NCI-H2196 (cell line): Measurements from ENCODE around the gene SFXN1.

ENCODE experiments used
- DNase-seq: peaks from one replicate; lab custom pipeline; 2025; ENCODE audit not compliant: unreplicated experiment; lab: John Stamatoyannopoulos, UW

Gene SFXN1

GRCh38 chr5:175535796-175536195 is 57.4 kb downstream of the SFXN1 start:
- DNase-seq = no peak

DNA sequence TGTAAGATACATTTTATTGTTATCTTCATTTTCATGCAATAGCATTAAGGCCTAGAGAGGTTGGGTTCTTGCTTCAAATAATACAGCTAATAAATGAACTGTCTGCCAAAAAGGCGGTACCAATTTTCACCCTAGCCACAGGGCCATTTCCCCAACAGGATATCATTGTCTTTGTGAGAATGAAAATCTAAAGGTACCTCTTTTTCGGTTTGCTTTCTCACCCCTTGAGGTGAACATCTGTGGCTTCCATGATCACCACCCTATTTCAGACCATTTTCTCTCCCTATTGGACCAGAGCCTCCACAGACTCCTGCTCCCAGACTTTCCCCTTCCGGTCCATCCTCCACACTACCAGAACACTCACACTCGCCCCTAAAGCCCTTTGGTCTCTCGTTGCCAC is 60.2 kb downstream of the SFXN1 start:
- no peak for DNase-seq

DNA sequence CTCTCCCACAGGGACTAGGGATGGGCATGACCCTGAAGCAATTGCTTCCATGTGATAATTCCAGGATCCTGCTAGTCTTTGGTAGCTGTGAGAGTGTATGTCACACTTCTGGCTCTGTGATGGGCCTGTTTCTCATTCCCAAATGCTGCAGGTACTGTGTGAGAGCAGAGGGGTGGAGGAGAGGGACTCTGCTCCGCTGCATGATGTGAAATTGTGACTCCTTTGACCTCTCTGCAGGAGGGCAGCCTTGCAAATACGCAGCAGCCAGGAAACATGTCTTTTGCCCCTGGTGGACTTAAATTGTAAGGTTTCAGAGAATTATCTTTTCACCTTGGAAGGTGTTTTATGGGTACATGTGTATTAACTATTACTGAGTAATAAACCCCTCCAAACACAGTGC is 61.6 kb downstream of the SFXN1 start:
- no peak for DNase-seq

DNA sequence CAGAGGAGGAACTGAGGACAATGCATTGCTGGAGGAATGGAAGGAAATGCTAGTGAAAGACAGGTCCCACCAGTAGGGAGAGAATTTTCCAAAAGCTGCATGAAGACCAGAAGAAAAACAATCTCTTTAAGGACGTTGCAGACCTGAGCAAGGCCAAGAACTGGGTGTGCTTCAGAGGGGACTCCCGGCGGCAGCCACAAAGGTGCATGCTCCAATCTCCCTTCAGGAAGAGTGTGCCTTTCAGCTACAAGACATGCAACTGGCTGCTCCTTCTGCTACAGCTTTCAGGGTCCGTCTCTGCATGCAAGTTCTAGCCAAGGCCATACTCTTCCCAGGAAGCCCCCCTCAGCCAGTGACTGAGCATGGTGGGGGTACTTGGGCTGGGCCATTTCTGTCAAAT is 62.9 kb downstream of the SFXN1 start:
- no peak for DNase-seq

DNA sequence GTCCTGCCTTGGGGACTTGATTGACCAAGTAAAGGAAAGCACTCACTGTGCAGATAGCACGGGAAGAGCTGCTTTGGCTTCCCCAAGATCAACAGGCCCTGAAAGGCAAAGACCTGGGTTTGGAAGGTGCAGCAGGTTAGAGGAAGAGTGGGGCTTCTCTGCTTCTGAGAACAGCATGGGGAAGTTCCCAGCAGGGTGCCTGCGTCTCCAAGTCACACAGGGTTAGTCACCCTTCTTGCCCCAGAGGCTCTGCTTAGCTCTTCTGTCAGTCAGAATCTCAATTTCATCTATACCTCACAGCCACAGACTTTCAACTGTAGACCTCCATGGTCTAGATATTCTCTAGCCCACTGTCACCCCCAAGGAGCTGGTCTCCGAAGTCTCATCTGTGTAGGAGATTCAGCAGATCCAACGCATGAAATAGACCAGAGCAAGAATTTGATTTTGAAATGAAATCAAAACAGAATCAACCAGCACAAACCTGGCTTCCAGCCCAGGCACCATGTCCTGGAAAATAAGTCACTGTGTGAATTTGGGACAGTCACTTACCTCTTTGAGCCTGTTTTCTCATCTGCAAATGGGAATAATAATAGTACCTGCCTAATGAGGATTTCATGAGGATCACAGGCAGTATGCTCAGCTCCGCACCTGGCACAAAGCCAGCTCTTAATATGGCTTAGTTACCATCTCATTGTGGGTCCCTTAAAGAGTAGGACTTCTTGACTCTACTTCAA is 64.0 kb downstream of the SFXN1 start:
- no peak for DNase-seq

GRCh38 chr5:175542966-175543235 is 64.5 kb downstream of the SFXN1 start:
- no peak for DNase-seq

- no peak for DNase-seq
Measured at GRCh38 chr5:175544108-175544511, 65.8 kb downstream of the SFXN1 start.

DNA sequence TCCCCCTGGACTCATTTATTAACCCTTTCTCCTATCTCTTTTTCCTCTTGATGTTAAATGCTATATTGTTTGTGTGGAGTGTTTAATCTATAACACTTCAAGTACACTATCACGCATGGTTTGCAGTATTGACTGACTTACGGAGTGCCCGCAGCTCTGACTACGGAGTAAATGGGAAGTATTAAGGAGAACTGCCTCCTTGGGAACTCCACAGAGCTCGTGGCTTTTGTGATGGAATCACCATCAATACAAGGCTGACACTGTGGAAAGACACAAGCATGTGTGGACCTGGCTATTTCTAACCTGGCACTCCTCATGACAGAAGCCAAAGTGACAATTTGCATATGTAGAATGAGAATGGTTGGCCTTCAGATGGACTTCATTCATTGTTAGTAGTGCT is 66.2 kb downstream of the SFXN1 start:
- DNase-seq = no peak

DNA sequence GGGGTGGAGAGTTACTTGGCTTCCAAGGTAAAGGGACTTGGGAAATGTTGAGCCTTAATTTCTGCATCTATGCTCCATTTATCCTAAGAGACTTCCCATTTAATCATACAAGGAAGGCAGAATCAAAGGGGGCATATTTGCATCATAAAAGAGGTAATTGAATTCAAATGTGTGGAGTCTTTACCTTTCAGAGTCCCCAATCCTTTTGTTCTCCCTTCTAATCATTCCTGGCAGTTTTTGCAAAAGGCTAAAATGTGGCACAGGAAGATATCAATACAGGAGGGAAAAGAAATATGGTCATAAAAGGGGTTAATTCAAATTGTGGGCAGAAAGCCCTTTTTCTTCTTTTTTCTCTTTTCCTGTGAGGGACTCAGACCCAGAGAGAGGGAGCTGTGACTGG is 69.5 kb downstream of the SFXN1 start:
- no peak for DNase-seq

DNA sequence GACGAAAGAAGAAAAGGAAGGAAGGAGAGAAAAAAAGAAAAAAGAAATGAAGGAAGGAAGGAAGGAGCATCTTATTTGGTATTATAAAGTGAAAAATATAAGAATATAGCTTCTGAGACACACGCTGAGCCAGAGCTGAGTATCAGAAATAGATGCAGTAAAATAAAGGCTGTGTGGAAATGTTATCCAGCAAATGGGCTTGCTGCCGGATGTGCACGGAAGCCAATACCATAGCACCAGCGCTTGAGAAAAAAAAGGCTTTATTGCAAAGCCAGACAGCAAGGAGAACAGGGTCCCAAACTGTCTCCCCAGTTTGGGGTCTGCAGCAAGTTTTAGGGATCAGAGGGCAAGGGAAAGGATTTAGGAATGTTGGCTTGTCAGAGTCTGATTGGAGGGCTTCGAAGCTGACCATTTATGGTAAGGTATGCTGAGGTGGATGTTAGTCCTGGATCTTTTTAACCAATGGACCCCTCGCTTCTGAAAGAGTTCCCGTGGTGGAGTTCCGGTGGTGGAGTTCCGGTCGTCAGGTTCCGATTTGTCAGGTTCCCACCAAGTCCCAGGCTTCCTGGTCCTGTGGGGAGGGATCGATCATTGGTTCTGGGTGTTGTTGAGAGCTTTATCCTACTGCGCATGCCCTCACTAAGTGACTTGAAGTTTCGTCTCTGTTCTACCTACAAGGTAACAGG is 70.4 kb downstream of the SFXN1 start:
- DNase-seq = no peak

DNA sequence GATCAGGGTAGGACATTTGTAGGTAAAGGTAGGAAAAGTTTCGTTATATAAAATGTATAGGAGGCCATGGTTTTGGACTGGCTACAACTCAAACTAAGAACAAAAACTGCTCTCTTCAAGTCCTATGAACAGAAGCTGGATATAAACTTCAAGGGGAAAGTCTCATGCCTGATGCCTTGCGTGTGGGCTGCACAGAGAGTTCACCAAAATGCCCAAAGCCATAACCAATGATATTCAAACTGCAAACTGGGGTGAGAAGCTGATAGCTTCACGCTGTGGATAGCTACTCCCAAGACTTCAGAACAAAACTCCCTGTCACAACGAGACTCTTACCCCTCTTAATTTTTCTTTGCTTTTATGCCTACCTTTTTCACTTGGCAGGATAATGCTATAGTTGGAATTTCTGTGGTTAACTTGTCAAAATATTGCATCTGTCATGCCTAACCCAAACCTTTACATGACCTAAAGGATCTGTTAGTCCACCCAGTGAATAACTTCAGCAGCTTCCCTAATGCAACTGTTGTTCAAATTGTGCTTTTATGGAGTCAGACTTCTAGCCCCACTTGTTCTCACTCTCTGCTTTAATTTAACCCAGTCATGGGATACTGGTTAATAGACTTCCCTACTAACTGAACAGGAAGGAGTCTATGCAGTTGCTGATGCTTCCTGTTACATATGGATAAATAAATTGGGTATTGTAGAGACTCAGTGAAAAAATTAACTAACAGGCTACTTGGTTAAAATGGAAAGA is 71.9 kb downstream of the SFXN1 start:
- no peak for DNase-seq

GRCh38 chr5:175551266-175551665 is 72.9 kb downstream of the SFXN1 start:
- no peak for DNase-seq

DNA sequence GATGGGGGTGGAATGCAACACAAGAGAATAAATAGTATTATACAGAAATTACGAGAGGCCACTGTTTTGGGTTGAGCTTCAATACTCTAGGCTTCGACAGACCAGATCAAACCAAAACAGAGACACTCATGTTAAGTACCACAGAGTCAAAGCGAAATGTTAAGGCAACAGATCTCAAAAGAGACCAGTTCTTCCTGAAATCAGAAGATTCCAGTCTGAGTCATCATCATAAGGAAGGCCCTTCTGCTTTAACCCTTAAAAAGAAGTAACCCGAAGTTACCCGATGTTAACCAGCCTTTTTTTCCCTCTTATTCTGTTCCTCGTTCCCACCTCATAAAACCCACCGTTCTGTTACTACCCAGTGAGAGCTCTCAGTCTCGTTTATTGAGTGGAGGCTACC is 75.9 kb downstream of the SFXN1 start:
- DNase-seq = no peak

DNA sequence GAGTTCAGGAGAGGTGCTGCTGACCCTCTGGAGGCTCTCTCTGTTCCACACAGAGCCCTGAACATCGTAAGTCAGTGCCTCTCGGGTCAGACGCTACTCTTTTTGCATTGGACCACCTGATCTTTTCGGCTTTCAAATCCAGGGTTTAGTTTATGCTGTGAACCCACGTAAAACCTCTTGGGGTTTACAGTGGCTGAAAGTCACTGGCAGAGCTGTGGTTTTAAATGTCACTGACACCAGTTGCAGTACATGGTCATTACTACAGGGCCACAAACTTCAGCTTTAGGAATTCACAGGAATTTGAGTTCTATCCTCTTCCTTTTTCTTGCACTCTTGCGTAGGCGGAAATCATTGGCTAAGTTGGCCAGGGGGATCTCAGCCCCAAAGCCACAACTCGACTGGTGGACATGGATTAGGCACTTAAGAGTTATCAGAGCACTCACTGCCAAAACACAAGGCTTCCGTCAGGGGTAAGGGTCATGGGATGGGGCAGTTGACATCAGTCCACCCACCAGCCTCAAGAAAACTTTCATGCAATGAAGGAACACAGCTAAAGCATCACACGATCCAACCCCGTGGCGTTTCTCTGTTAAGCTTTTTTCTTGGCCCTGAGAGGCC is 76.9 kb downstream of the SFXN1 start:
- no peak for DNase-seq

DNA sequence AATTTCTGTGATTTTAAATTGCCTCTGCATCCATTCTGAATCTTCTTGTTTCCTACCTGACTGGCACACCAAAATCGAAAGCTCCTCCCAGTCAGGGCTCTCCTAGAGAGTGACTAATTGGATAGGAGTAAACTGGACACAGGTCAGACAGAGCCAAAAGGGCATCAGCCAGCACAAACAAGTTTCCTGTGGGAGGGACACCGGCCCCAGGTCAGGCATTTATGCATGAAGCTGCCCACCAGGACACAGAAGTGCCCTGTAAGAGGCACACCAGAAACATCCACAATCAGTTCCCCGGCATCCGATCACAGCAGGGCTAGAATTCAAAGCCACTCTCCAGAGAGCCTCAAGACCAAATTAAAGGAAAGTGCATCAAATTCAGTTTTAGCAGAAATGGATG is 78.4 kb downstream of the SFXN1 start:
- no peak for DNase-seq

DNA sequence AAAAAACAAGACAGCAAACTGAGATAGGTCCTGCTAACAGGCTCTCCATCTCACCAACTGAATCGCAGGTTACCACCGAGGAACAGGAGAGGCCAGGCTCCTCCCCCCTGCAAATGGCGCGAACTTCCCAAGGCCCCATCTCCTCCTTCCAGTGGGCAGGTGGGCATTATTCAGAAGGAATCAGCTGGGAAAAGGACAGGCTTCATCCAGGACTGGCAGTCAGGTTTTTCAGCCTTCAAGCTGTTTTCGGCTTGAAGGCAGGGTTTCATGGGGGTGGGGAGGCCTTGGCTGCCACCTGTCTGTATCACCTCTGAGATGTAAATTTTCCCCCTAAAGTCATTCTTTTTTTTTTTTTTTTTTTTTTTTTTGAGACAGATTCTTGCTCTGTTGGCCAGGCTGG is 79.4 kb downstream of the SFXN1 start:
- no peak for DNase-seq

- DNase-seq = no peak
Measured at GRCh38 chr5:175558801-175559480, 80.6 kb downstream of the SFXN1 start.

DNA sequence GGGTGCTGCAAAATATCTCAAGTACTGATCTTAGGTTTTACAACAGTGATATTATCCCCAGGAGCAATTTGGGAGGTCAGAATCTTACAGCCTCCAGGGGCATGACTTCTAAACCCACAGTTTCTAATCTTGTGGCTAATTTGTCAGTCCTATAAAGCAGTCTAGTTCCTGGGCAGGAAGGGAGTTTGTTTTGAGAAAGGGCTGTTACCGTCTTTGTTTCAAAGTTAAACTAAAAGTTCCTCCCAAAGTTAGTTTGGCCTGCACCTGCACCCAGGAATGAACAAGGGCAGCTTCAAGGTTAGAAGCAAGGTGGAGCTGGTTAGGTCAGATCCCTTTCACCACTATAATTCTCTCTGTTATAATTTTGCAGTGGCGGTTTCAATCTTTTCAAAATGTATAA is 81.7 kb downstream of the SFXN1 start:
- DNase-seq = no peak

- DNase-seq = no peak
Measured at GRCh38 chr5:175561085-175561484, 82.7 kb downstream of the SFXN1 start.

DNA sequence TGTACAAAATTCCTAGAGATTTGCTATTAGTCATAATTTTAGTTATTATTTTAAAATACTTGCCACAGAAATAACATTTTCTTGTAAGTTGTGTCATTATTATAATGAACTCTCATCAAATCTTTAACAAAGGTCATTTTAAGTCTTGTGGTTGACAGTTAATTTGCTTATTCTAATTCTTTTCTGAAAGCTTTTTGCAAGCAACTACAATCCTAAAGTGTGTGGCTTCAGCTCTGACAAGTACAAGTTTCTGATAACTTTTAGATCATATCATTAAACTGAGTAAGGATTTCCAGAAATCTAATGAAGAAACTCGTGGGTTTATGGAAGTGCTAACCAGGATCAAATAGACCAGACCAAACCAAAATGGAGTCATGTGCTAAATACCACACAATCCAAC is 86.4 kb downstream of the SFXN1 start:
- no peak for DNase-seq

GRCh38 chr5:175566697-175567096 is 88.3 kb downstream of the SFXN1 start:
- DNase-seq = no peak
